Measurements from ENCODE around the gene EDDM13. TPM values are rescaled to one million over a fixed set of nuclear protein-coding genes. Genes with fewer than 3 reads are reported as not detected.
A peak's percentile ranks its signal among the peaks of the same experiment; 100 is the strongest.

Gene EDDM13
- total RNA-seq, 1 experiment from 2014 or later: not detected

DNA sequence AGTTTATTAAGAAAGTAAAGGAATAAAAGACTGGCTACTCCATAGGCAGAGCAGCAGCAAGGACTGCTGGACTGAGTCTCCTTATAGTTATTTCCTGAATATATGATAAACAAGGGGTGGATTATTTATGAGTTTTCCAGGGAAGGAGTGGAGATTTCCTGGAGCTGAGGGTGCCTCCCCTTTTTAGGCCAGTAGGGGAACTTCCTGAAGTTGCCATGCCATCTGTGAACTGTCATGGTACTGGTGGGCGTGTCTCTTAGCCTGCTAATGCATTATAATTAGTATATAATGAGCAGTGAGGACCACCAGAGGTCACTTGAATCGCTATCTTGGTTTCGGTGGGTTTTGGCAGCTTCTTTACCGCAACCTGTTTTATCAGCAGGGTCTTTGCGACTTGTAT is 28.6 kb downstream of the EDDM13 start:
- no peaks in the 10 kb centered on the region for H3K27me3 ChIP-seq (ENCODE audit: low read length)
- no peak overlapping the region for H2AFZ ChIP-seq (ENCODE audit: low read length)
- H3K36me3 ChIP-seq (ENCODE audit: low read depth, low read length): 0 out of 2 replicates have a peak, but pooled peaks cover 5% of the 10 kb centered on the region
- ATAC-seq (peak; percentile 31; the same call in 1 of the 2 replicates), DNase-seq (peak; percentile 15)
- no peaks in the 10 kb centered on the region for H3K79me2 ChIP-seq (ENCODE audit: low read length)
- H3K27ac ChIP-seq (ENCODE audit: low read length): no peak overlapping the region
- H3K4me2 ChIP-seq (ENCODE audit: low read length): no peak overlapping the region
- no peaks in the 10 kb centered on the region for H3K9me3 ChIP-seq (ENCODE audit: low read length)
- H3K4me1 ChIP-seq (ENCODE audit: insufficient read depth, low read length): 0 out of 2 replicates have a peak, but pooled peaks cover 8% of the 10 kb centered on the region
- intact Hi-C loops (cut with micrococcal nuclease): no loop called here
- H3K9ac ChIP-seq (ENCODE audit: low read length): no peak overlapping the region
- H4K20me1 ChIP-seq (ENCODE audit: low read length): no peaks in the 10 kb centered on the region
- H3K9me2 ChIP-seq (replicated peaks; ENCODE audit: low read length): no peaks in the 10 kb centered on the region
- BruUV-seq (replicated peaks): no TSS peak
- H3K4me3 ChIP-seq (ENCODE audit: low read length): no peak overlapping the region
- TF ChIP-seq, protein P1, sequence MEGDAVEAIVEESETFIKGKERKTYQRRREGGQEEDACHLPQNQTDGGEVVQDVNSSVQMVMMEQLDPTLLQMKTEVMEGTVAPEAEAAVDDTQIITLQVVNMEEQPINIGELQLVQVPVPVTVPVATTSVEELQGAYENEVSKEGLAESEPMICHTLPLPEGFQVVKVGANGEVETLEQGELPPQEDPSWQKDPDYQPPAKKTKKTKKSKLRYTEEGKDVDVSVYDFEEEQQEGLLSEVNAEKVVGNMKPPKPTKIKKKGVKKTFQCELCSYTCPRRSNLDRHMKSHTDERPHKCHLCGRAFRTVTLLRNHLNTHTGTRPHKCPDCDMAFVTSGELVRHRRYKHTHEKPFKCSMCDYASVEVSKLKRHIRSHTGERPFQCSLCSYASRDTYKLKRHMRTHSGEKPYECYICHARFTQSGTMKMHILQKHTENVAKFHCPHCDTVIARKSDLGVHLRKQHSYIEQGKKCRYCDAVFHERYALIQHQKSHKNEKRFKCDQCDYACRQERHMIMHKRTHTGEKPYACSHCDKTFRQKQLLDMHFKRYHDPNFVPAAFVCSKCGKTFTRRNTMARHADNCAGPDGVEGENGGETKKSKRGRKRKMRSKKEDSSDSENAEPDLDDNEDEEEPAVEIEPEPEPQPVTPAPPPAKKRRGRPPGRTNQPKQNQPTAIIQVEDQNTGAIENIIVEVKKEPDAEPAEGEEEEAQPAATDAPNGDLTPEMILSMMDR (conservative IDR thresholded peaks at IDR 0.05; ENCODE audit: low read depth, low read length): peak; percentile 26; the same call in 1 of the 2 replicates
- no peak for TF ChIP-seq EZH2phosphoT487 (IDR thresholded peaks at IDR 0.05; ENCODE audit: borderline replicate concordance, low read length)
- no peaks in the 10 kb centered on the region for H3F3A ChIP-seq (ENCODE audit: low read length, unreplicated experiment)
- ChIA-PET CTCF (no interaction called here), POLR2A (ENCODE audit: unreplicated experiment) (no interaction called here)

DNA sequence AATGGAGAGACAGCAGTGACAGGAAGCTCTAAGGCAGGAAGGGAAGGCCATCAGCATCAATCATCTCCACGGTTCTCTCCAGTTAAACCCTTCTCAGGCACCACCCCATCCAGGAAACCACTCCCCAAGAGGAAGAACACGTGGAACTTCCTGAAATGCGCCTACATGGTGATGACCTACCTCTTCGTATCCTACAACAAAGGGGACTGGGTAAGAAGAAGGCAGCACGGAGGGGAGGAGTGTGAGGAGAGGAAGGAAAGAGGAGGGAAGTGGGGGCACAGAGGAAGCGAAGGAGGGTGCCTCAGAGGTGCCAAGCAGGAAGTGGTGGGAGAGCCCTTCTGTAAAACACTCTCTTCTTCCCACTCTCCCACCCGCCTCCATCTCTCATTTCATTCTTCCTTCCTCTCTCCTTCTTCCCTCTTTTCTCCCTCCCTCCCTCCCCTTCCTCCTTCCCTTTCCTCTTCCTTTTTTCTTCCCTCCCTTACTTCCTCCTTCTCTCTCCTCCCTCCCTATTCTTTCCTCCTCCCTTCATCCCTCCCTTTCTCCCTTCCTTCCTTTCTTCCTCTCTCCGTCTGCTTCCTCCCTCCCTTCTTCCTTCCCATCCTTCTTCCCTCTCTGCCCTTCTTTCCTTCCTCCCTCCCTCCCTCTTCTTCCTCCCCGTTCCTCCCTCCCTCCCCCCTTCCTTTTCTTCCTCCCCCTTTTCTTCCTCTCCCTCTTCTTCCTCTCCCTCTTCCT is 29.5 kb downstream of the EDDM13 start:
- Histone ChIP-seq H4K20me1 (ENCODE audit: low read length) (no peaks in the 10 kb centered on the region), H3K9me2 (replicated peaks; ENCODE audit: low read length) (no peaks in the 10 kb centered on the region), H3K4me1 (ENCODE audit: insufficient read depth, low read length) (0 out of 2 replicates have a peak, but pooled peaks cover 8% of the 10 kb centered on the region), H3K36me3 (ENCODE audit: low read depth, low read length) (0 out of 2 replicates have a peak, but pooled peaks cover 5% of the 10 kb centered on the region), H3K27me3 (ENCODE audit: low read length) (no peaks in the 10 kb centered on the region), H3F3A (ENCODE audit: low read length, unreplicated experiment) (no peaks in the 10 kb centered on the region), H3K27ac (ENCODE audit: low read length) (no peak overlapping the region), H3K9ac (ENCODE audit: low read length) (no peak overlapping the region), H2AFZ (ENCODE audit: low read length) (no peak overlapping the region), H3K79me2 (ENCODE audit: low read length) (no peaks in the 10 kb centered on the region), H3K4me2 (ENCODE audit: low read length) (no peak overlapping the region), H3K9me3 (ENCODE audit: low read length) (no peaks in the 10 kb centered on the region), H3K4me3 (ENCODE audit: low read length) (no peak overlapping the region)
- POLR2A ChIA-PET (ENCODE audit: unreplicated experiment): no interaction called here
- TF ChIP-seq EZH2phosphoT487 (IDR thresholded peaks at IDR 0.05; ENCODE audit: borderline replicate concordance, low read length) (no peak), EZH2 (IDR thresholded peaks at IDR 0.05; ENCODE audit: low read length, unreplicated experiment) (no peak)
- TF ChIP-seq, protein P1 (conservative IDR thresholded peaks at IDR 0.05; ENCODE audit: low read depth, low read length): no peak
- no peak for DNase-seq
- intact Hi-C loops (cut with micrococcal nuclease): no loop called here
- ATAC-seq: no peak
- CTCF ChIA-PET: no interaction called here
- no TSS peak for BruUV-seq (replicated peaks)

DNA sequence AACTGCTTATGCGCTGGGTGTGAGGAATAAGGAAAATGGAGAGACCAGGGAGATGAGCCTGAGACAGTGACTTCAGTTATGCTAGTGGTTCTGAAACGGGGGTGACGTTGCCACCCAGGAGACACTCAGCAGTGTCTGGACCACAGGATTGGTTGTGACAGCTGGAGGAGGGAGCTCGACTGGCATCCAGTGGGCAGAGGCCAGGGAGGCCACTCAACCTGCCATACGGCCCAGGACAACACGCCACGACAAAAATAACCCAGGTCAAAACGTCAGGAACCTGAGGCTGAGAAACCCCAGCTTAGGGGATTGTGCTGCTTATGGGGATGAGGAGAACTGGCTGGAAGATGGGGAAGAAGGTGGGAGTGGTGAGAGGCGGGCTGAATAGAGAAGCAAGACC is 31.7 kb downstream of the EDDM13 start:
- H2AFZ ChIP-seq (ENCODE audit: low read length): no peak overlapping the region
- H3K4me2 ChIP-seq (ENCODE audit: low read length): no peak overlapping the region
- intact Hi-C loops (cut with micrococcal nuclease): no loop called here
- POLR2A ChIA-PET (ENCODE audit: unreplicated experiment): no interaction called here
- no peaks in the 10 kb centered on the region for H3F3A ChIP-seq (ENCODE audit: low read length, unreplicated experiment)
- H3K27me3 ChIP-seq (ENCODE audit: low read length): no peaks in the 10 kb centered on the region
- H3K9me3 ChIP-seq (ENCODE audit: low read length): no peaks in the 10 kb centered on the region
- DNase-seq (no peak), ATAC-seq (no peak)
- H3K79me2 ChIP-seq (ENCODE audit: low read length): no peaks in the 10 kb centered on the region
- BruUV-seq (replicated peaks): no TSS peak
- TF ChIP-seq, protein P1 (conservative IDR thresholded peaks at IDR 0.05; ENCODE audit: low read depth, low read length): no peak
- no peak for TF ChIP-seq EZH2 (IDR thresholded peaks at IDR 0.05; ENCODE audit: low read length, unreplicated experiment)
- no peak for TF ChIP-seq EZH2phosphoT487 (IDR thresholded peaks at IDR 0.05; ENCODE audit: borderline replicate concordance, low read length)
- no peaks in the 10 kb centered on the region for H3K9me2 ChIP-seq (replicated peaks; ENCODE audit: low read length)
- CTCF ChIA-PET: no interaction called here
- no peak overlapping the region for H3K4me3 ChIP-seq (ENCODE audit: low read length)
- H4K20me1 ChIP-seq (ENCODE audit: low read length): no peaks in the 10 kb centered on the region
- 0 out of 2 replicates have a peak, but pooled peaks cover 8% of the 10 kb centered on the region for H3K4me1 ChIP-seq (ENCODE audit: insufficient read depth, low read length)
- H3K9ac ChIP-seq (ENCODE audit: low read length): no peak overlapping the region
- H3K36me3 ChIP-seq (ENCODE audit: low read depth, low read length): peaks cover 10% of the 10 kb centered on the region
- no peak overlapping the region for H3K27ac ChIP-seq (ENCODE audit: low read length)
